Liver (tissue), 3 donors: Measurements from ENCODE around the gene IFNLR1.

ENCODE experiments used
- CTCF ChIP-seq: fragments of 150-350 bp; IDR thresholded peaks from 2 replicates; pipeline ENCODE4 v1.5.1; 2017; ENCODE audit warnings: improper control_type of control experiment, low read depth, low read length; ENCODE audit not compliant: missing input control
- REST ChIP-seq: IDR thresholded peaks from 2 replicates; pipeline ENCODE4 v1.6.1; 2016; ENCODE audit warnings: antibody characterized with exemption, mild to moderate bottlenecking
- TF ChIP-seq, protein P1 (sequence below): IDR thresholded peaks from 2 replicates; pipeline ENCODE4 v1.6.1; 2016; ENCODE audit warnings: antibody characterized with exemption
- donor health status: healthy.
- donor health status: healthy.

DNA sequence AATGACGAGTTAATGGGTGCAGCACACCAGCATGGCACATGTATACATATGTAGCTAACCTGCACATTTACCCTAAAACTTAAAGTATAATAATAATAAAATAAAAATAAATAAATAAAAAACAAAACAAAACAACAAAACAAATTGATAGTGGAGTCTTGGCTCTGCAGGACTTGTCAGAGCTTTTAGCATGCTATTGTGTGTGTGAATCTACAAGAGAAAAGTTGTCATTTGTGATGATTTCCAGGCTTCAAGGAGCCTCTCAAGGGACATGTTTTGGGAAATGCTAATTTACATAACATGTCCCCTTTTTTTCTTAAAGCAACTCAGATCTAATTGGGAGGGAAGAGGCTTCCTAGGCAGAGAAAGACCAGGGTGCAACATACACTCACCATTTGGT is 53.3 kb downstream of the IFNLR1 start:
- no peak for TF ChIP-seq CTCF
- no peak for TF ChIP-seq REST
- TF ChIP-seq, protein P1, sequence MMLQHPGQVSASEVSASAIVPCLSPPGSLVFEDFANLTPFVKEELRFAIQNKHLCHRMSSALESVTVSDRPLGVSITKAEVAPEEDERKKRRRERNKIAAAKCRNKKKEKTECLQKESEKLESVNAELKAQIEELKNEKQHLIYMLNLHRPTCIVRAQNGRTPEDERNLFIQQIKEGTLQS: no peak
